ENCODE results near the gene AUTS2.

- no peak for TF ChIP-seq CTCF (IDR thresholded peaks at IDR 0.05)
- no peak for TF ChIP-seq RELA (CRISPR knock-in tag; IDR thresholded peaks at IDR 0.05; ENCODE audit: borderline replicate concordance)
- TF ChIP-seq NFYB (CRISPR knock-in tag; conservative IDR thresholded peaks at IDR 0.05; ENCODE audit: low read depth): no peak
Measured at GRCh38 chr7:70635633-70636032, 1037.4 kb downstream of the AUTS2 start.
